GM12891 (cell line): Measurements from ENCODE around the gene YES1.

Experiments
- POLR2A ChIP-seq: IDR thresholded peaks from 2 replicates; pipeline ENCODE4 v1.6.1; 2011; ENCODE audit warnings: low read depth, low read length, control low read depth
- POLR2AphosphoS5 ChIP-seq: IDR thresholded peaks from 2 replicates; pipeline ENCODE4 v1.6.1; 2011; ENCODE audit warnings: low read depth, low read length, control low read depth
- POU2F2 ChIP-seq: IDR thresholded peaks from 2 replicates; pipeline ENCODE4 v1.6.1; 2011; ENCODE audit warnings: low read depth, mild to moderate bottlenecking, control low read depth, low read length, moderate library complexity
- TAF1 ChIP-seq: IDR thresholded peaks from 2 replicates; pipeline ENCODE4 v1.6.1; 2011; ENCODE audit warnings: low read depth, low read length, control low read depth

DNA sequence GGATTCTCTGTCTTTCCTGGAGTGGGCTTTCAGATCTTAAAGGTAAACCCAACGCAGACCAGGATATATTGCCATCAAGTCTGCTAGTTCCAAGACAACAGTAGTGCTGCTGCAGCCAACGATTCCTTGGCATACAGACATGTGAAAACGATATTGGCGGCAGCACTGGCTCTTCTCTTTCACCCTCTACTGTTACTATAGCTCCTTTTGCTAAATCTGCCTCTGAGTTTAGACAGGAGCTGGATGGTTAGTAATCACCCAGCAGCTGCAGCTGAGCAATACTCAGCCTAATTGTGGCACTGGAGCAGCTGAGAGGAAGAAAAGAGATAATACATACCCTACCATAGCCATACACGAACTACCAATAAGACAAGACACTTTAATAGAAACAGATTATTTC lies 4.0 kb downstream of the YES1 start:
- TF ChIP-seq POLR2AphosphoS5 (no peak), POLR2A (no peak), TAF1 (no peak), POU2F2 (no peak)
